ENCODE results near the gene COL28A1.

COL28A1 gene

DNA sequence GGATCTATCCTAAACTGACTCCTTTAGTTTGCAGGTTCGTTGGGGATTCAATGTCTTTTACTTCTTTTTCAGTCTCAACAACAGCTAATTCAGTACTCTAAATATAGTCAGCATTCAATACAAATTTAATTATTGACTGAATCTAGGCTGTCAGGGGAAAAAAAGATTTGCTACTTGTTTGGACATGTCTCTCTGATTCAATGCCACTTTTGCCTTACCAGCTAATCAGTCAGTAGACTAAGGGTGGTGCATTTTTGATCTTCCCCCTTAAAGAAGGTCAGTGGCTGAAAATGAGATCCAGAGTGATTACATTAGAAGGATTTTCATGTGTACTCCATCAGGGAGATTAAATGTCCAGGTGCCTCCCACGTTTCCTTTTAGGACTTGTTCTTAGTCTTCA lies 208.2 kb downstream of the COL28A1 start:
- Histone ChIP-seq H3K4me3 (ENCODE audit: low read depth, low read length, poor library complexity, severe bottlenecking) (no peak overlapping the region), H3K27me3 (ENCODE audit: insufficient read depth, low read length) (no peaks in the 10 kb centered on the region), H3K9me3 (ENCODE audit: low read length) (no peaks in the 10 kb centered on the region), H3K9me2 (ENCODE audit: low read depth, low read length) (no peaks in the 10 kb centered on the region), H2AFZ (ENCODE audit: low read length) (no peak overlapping the region), H3K27ac (ENCODE audit: low read depth, low read length, poor library complexity, severe bottlenecking) (no peak overlapping the region), H3F3A (ENCODE audit: insufficient read depth, low read length) (no peaks in the 10 kb centered on the region), H3K4me1 (ENCODE audit: insufficient read depth, low read length, severe bottlenecking) (peaks cover 28% of the 10 kb centered on the region), H3K9ac (ENCODE audit: low read length) (no peak overlapping the region), H3K79me2 (ENCODE audit: insufficient read depth, low read length) (no peaks in the 10 kb centered on the region), H4K20me1 (ENCODE audit: insufficient read depth, low read length) (no peaks in the 10 kb centered on the region), H3K36me3 (ENCODE audit: insufficient read depth, low read length) (no peaks in the 10 kb centered on the region), H3K4me2 (ENCODE audit: low read length) (no peak overlapping the region)
- TF ChIP-seq, protein P1, sequence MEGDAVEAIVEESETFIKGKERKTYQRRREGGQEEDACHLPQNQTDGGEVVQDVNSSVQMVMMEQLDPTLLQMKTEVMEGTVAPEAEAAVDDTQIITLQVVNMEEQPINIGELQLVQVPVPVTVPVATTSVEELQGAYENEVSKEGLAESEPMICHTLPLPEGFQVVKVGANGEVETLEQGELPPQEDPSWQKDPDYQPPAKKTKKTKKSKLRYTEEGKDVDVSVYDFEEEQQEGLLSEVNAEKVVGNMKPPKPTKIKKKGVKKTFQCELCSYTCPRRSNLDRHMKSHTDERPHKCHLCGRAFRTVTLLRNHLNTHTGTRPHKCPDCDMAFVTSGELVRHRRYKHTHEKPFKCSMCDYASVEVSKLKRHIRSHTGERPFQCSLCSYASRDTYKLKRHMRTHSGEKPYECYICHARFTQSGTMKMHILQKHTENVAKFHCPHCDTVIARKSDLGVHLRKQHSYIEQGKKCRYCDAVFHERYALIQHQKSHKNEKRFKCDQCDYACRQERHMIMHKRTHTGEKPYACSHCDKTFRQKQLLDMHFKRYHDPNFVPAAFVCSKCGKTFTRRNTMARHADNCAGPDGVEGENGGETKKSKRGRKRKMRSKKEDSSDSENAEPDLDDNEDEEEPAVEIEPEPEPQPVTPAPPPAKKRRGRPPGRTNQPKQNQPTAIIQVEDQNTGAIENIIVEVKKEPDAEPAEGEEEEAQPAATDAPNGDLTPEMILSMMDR (IDR thresholded peaks at IDR 0.05; ENCODE audit: low read length): no peak
- no peak for TF ChIP-seq EZH2 (IDR thresholded peaks at IDR 0.05; ENCODE audit: borderline replicate concordance, low read length)

DNA sequence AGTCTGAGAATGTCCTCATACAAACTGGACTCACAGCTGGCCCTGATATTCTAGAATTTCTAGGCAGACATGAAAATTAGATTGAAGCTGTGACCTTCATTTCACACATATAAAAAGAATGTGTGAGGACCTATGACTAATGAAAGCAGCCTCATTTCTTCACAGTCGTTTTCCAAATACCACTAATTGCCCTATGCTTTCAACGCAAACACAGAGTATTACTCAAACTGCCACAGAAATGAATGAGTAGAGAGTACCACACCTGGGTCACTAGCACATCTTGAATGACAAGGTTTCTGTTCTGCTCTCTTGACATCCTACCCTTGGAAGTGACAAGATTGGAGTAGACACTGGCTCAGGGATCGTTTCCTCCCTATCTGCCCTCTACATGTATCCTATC lies 211.0 kb downstream of the COL28A1 start:
- Histone ChIP-seq H3K9me2 (ENCODE audit: low read depth, low read length) (no peaks in the 10 kb centered on the region), H3K9me3 (ENCODE audit: low read length) (no peaks in the 10 kb centered on the region), H3K4me3 (ENCODE audit: low read depth, low read length, poor library complexity, severe bottlenecking) (no peak overlapping the region), H4K20me1 (ENCODE audit: insufficient read depth, low read length) (no peaks in the 10 kb centered on the region), H3K27ac (ENCODE audit: low read depth, low read length, poor library complexity, severe bottlenecking) (no peak overlapping the region), H3K36me3 (ENCODE audit: insufficient read depth, low read length) (no peaks in the 10 kb centered on the region), H3K9ac (ENCODE audit: low read length) (no peak overlapping the region), H3K4me1 (ENCODE audit: insufficient read depth, low read length, severe bottlenecking) (peaks cover 44% of the 10 kb centered on the region), H3K79me2 (ENCODE audit: insufficient read depth, low read length) (no peaks in the 10 kb centered on the region), H3K27me3 (ENCODE audit: insufficient read depth, low read length) (no peaks in the 10 kb centered on the region), H3F3A (ENCODE audit: insufficient read depth, low read length) (no peaks in the 10 kb centered on the region), H2AFZ (ENCODE audit: low read length) (no peak overlapping the region), H3K4me2 (ENCODE audit: low read length) (no peak overlapping the region)
- TF ChIP-seq, protein P1 (IDR thresholded peaks at IDR 0.05; ENCODE audit: low read length): no peak
- no peak for TF ChIP-seq EZH2 (IDR thresholded peaks at IDR 0.05; ENCODE audit: borderline replicate concordance, low read length)

DNA sequence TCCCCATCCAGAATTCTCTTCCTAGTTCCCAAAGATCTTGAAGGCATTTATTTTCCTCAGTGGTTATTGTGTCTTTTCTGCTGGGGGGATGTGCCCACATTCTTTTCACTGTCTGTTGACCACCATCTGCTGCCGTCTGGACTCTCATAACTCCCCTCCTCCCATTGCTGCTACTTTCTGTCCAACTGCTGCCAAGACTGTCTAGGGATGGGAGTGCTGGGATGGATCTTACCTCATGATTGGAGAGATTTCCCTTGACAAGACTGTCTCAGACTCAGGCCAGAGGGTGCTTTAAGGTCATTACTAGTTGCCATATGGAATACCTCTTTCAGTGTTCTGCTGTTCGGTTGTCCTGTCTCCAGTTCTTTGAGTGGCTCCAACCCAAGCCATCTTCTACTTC lies 211.8 kb downstream of the COL28A1 start:
- peaks cover 38% of the 10 kb centered on the region for H3K4me1 ChIP-seq (ENCODE audit: insufficient read depth, low read length, severe bottlenecking)
- H3K79me2 ChIP-seq (ENCODE audit: insufficient read depth, low read length): no peaks in the 10 kb centered on the region
- H3K4me3 ChIP-seq (ENCODE audit: low read depth, low read length, poor library complexity, severe bottlenecking): no peak overlapping the region
- no peaks in the 10 kb centered on the region for H3K27me3 ChIP-seq (ENCODE audit: insufficient read depth, low read length)
- no peaks in the 10 kb centered on the region for H3K36me3 ChIP-seq (ENCODE audit: insufficient read depth, low read length)
- H3K9me2 ChIP-seq (ENCODE audit: low read depth, low read length): no peaks in the 10 kb centered on the region
- H4K20me1 ChIP-seq (ENCODE audit: insufficient read depth, low read length): no peaks in the 10 kb centered on the region
- no peaks in the 10 kb centered on the region for H3K9me3 ChIP-seq (ENCODE audit: low read length)
- H3F3A ChIP-seq (ENCODE audit: insufficient read depth, low read length): no peaks in the 10 kb centered on the region
- H3K9ac ChIP-seq (ENCODE audit: low read length): no peak overlapping the region
- no peak overlapping the region for H3K27ac ChIP-seq (ENCODE audit: low read depth, low read length, poor library complexity, severe bottlenecking)
- H3K4me2 ChIP-seq (ENCODE audit: low read length): no peak overlapping the region
- no peak overlapping the region for H2AFZ ChIP-seq (ENCODE audit: low read length)
- TF ChIP-seq EZH2 (IDR thresholded peaks at IDR 0.05; ENCODE audit: borderline replicate concordance, low read length): no peak
- TF ChIP-seq, protein P1 (IDR thresholded peaks at IDR 0.05; ENCODE audit: low read length): no peak

Measured in OCI-LY1 (cell line).